Measurements from ENCODE around the gene VAX1. TPM values are rescaled to one million over a fixed set of nuclear protein-coding genes. Genes with fewer than 3 reads are reported as not detected.
"Not testable (repeated sequence)": the region's sequence is repeated elsewhere in the genome, so short reads cannot be mapped to it uniquely, and the experiment has no call there.

Gene VAX1
- total and polyA plus RNA-seq, 3 experiments from 2014 or later, result not detected

- peak overlapping the region in 5 of 7 donors; percentile 43 to 76 (median 67) for H3K4me3 Mint-ChIP-seq
- H3K9me3 Mint-ChIP-seq, result peaks cover 0 to 4% (median 3%) of the 10 kb centered on the region in 5 donors
These were observed 7.2 kb downstream of the VAX1 start for GRCh38 chr10:117130862-117131375.

GRCh38 chr10:117130346-117130745 is 7.7 kb downstream of the VAX1 start:
- H3K27me3 Mint-ChIP-seq, result peaks cover 63 to 77% of the 10 kb centered on the region in 2 donors
- DNase-seq, result no peak
- H3K9me3 ChIP-seq (ENCODE audit: low read length), result no peaks in the 10 kb centered on the region
- peaks cover 24 to 34% (median 32%) of the 10 kb centered on the region in 3 donors for H3K4me1 Mint-ChIP-seq
- H3K4me3 Mint-ChIP-seq, result peak overlapping the region in 1 of 7 donors; percentile 45
- no peak overlapping the region for H3K27ac ChIP-seq (ENCODE audit: low read depth, low read length)
- no peak overlapping the region for H3K4me3 ChIP-seq (ENCODE audit: low read length)
- H3K36me3 Mint-ChIP-seq, result no peaks in the 10 kb centered on the region
- H3K27me3 ChIP-seq (ENCODE audit: insufficient read depth, low read length, poor library complexity, severe bottlenecking), result peaks cover 32% of the 10 kb centered on the region
- no peaks in the 10 kb centered on the region for H3K36me3 ChIP-seq (ENCODE audit: insufficient read depth, low read length)
- CTCF ChIA-PET, result no interaction called here
- H3K9me3 Mint-ChIP-seq, result peaks cover 0 to 7% (median 3%) of the 10 kb centered on the region in 5 donors
- H3K27ac Mint-ChIP-seq, result no peak overlapping the region
- H3K4me1 ChIP-seq (ENCODE audit: insufficient read depth, low read length), result peaks cover 14% of the 10 kb centered on the region
- POLR2A ChIA-PET, result no interaction called here

More at GRCh38 chr10:117130862-117131375, 7.2 kb downstream of the VAX1 start:
- Histone ChIP-seq H3K4me1 (ENCODE audit: insufficient read depth, low read length) (peaks cover 14% of the 10 kb centered on the region), H3K4me3 (ENCODE audit: low read length) (no peak overlapping the region), H3K27me3 (ENCODE audit: insufficient read depth, low read length, poor library complexity, severe bottlenecking) (peaks cover 35% of the 10 kb centered on the region), H3K27ac (ENCODE audit: low read depth, low read length) (no peak overlapping the region), H3K36me3 (ENCODE audit: insufficient read depth, low read length) (no peaks in the 10 kb centered on the region), H3K9me3 (ENCODE audit: low read length) (no peaks in the 10 kb centered on the region)
- POLR2A ChIA-PET, result no interaction called here
- H3K27me3 Mint-ChIP-seq, result peaks cover 68 to 78% of the 10 kb centered on the region in 2 donors
- peak overlapping the region in 1 of 8 donors; percentile 68 for H3K27ac Mint-ChIP-seq
- no peaks in the 10 kb centered on the region for H3K36me3 Mint-ChIP-seq
- H3K4me1 Mint-ChIP-seq, result peaks cover 24 to 39% (median 32%) of the 10 kb centered on the region in 3 donors
- CTCF ChIA-PET, result no interaction called here
- DNase-seq, result no peak

DNA sequence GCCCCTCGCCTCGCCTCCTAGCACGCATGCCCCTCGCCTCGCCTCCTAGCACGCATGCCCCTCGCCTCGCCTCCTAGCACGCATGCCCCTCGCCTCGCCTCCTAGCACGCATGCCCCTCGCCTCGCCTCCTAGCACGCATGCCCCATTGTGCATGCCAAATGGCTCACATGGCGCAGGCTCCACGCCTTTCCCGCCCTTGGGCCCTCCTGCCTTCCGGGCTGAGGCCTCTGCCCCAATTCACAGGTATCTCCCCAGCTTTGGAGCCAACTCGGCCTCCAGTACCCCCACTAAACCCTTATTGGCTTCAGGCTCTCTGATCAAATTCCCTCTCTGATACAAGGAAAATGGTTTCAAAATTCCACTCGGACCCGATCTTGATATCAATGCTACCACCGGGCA is 11.4 kb downstream of the VAX1 start:
- DNase-seq; H3K4me3 Mint-ChIP-seq; H3K27ac Mint-ChIP-seq; H3K36me3 ChIP-seq (ENCODE audit: insufficient read depth, low read length); H3K9me3 Mint-ChIP-seq; POLR2A ChIA-PET; H3K4me1 ChIP-seq (ENCODE audit: insufficient read depth, low read length); CTCF ChIA-PET; H3K36me3 Mint-ChIP-seq; H3K27ac ChIP-seq (ENCODE audit: low read depth, low read length); H3K9me3 ChIP-seq (ENCODE audit: low read length); H3K4me3 ChIP-seq (ENCODE audit: low read length): not testable (repeated sequence)
- H3K4me1 Mint-ChIP-seq, result peaks cover 7 to 11% (median 9%) of the 10 kb centered on the region in 3 donors
- peaks cover 14% of the 10 kb centered on the region for H3K27me3 ChIP-seq (ENCODE audit: insufficient read depth, low read length, poor library complexity, severe bottlenecking)
- H3K27me3 Mint-ChIP-seq, result peaks cover 32 to 52% of the 10 kb centered on the region in 2 donors

DNA sequence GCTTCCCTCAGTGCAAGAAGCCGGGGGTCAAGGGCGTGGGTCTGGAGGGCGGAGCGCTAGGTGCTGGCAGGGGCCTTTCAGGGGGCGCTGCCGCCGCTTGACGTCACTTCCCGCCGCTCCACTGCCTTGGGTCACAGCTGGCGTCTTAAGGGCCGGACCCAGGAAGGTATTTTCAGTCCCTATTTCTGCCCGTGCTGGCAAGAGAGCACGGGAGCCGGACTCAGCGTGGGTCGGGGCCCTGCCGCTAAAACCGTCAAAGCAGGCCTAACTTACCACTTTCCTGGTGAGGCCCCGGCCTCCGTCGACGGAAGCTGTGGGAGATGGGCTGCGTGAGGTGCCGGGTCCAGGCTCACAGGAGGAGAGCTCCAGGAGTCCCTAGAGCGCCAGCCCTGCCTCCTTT is 12.0 kb downstream of the VAX1 start:
- no peaks in the 10 kb centered on the region for H3K9me3 ChIP-seq (ENCODE audit: low read length)
- Mint-ChIP-seq H3K4me1 (peaks cover 3 to 5% (median 4%) of the 10 kb centered on the region in 3 donors), H3K9me3 (peaks cover 0 to 6% (median 2%) of the 10 kb centered on the region in 5 donors), H3K27ac (no peak overlapping the region), H3K4me3 (no peak overlapping the region), H3K27me3 (peaks cover 26 to 47% of the 10 kb centered on the region in 2 donors), H3K36me3 (no peaks in the 10 kb centered on the region)
- ChIA-PET POLR2A (no interaction called here), CTCF (no interaction called here)
- no peak overlapping the region for H3K27ac ChIP-seq (ENCODE audit: low read depth, low read length)
- H3K4me3 ChIP-seq (ENCODE audit: low read length), result no peak overlapping the region
- H3K27me3 ChIP-seq (ENCODE audit: insufficient read depth, low read length, poor library complexity, severe bottlenecking), result peaks cover 8% of the 10 kb centered on the region
- no peaks in the 10 kb centered on the region for H3K36me3 ChIP-seq (ENCODE audit: insufficient read depth, low read length)
- peaks cover 3% of the 10 kb centered on the region for H3K4me1 ChIP-seq (ENCODE audit: insufficient read depth, low read length)
- no peak for DNase-seq

DNA sequence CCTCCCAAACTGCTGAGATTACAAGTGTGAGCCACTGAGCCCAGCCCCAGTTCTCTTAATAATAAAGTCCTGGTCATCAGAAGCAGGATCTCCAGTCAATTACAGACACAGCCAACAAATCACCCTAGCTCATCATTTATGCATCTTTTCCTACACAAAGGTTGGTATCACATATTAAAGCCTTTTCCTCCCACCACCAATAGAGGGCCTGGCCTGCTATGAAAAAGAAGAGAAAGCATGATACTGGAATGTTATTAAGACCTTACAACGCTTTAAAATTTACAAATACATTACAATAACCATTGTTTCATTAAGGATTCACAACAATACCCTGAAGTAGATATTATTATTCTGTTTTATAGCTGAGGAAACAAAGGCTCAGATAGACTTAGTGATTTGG is 25.9 kb downstream of the VAX1 start:
- Mint-ChIP-seq H3K27me3 (peaks cover 5 to 42% of the 10 kb centered on the region in 2 donors), H3K4me3 (no peak overlapping the region), H3K4me1 (no peaks in the 10 kb centered on the region), H3K9me3 (peaks cover 0 to 4% (median 2%) of the 10 kb centered on the region in 5 donors), H3K27ac (no peak overlapping the region), H3K36me3 (no peaks in the 10 kb centered on the region)
- Histone ChIP-seq H3K4me1 (ENCODE audit: insufficient read depth, low read length) (no peaks in the 10 kb centered on the region), H3K9me3 (ENCODE audit: low read length) (no peaks in the 10 kb centered on the region), H3K4me3 (ENCODE audit: low read length) (no peak overlapping the region), H3K27me3 (ENCODE audit: insufficient read depth, low read length, poor library complexity, severe bottlenecking) (no peaks in the 10 kb centered on the region), H3K27ac (ENCODE audit: low read depth, low read length) (no peak overlapping the region), H3K36me3 (ENCODE audit: insufficient read depth, low read length) (no peaks in the 10 kb centered on the region)
- DNase-seq, result no peak
- ChIA-PET POLR2A (no interaction called here), CTCF (no interaction called here)

DNA sequence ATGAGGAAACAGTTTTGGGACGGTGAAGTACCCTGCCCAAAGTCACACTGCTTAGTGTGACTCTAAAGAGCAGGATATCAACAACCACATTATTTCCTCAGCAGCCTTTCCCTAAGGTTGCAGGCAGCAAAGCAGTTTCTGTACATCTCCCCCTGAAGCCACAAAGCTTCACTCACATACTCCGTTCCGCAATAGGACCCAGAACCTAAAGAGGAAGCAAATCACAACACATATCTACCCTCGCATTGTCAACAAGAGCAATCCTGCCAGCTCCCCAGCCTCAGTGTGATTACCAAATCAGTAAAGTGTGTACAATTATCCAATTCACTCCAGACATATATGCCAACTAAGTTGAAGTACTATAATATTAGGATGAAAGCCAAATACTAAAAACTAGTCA is 30.8 kb downstream of the VAX1 start:
- Mint-ChIP-seq H3K4me1 (no peaks in the 10 kb centered on the region), H3K27ac (no peak overlapping the region), H3K36me3 (peaks cover 0 to 4% (median 0%) of the 10 kb centered on the region in 3 donors), H3K27me3 (peaks cover 5 to 16% of the 10 kb centered on the region in 2 donors), H3K9me3 (peaks cover 2 to 4% (median 2%) of the 10 kb centered on the region in 5 donors), H3K4me3 (no peak overlapping the region)
- DNase-seq, result no peak
- Histone ChIP-seq H3K27ac (ENCODE audit: low read depth, low read length) (no peak overlapping the region), H3K9me3 (ENCODE audit: low read length) (no peaks in the 10 kb centered on the region), H3K4me1 (ENCODE audit: insufficient read depth, low read length) (no peaks in the 10 kb centered on the region), H3K27me3 (ENCODE audit: insufficient read depth, low read length, poor library complexity, severe bottlenecking) (no peaks in the 10 kb centered on the region), H3K36me3 (ENCODE audit: insufficient read depth, low read length) (no peaks in the 10 kb centered on the region), H3K4me3 (ENCODE audit: low read length) (no peak overlapping the region)
- ChIA-PET POLR2A (no interaction called here), CTCF (no interaction called here)

DNA sequence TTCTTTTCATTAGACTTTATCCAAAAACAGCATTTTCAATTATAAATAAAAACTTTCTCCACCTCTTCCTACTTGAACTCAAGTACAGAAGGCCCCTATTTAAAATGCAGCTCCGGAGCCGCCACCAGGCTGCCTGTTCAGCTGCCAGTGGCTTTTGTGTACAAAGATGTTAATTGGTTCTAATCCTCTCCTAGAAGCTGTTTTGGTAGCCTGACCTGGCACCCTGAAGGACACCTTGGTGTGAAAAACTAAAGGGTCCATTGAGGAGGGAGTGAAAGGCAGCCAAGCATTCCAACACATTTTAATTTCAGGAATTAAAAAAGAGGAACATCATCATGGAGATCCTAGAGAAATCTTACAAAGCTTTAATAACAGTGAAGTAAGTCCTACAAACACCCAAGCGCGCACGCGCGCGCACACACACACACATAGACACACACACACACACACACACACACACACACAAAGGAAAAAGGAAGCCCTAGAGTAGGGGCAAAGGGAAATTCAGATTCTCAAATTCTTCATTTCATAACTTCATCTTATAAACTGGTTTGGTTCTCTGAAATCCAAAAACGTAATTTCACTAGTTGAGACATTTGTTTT is 41.4 kb downstream of the VAX1 start:
- peaks cover 0 to 3% (median 0%) of the 10 kb centered on the region in 5 donors for H3K9me3 Mint-ChIP-seq
- POLR2A ChIA-PET, result no interaction called here
- no peak overlapping the region for H3K4me3 Mint-ChIP-seq
- H3K4me1 Mint-ChIP-seq, result no peaks in the 10 kb centered on the region
- no peaks in the 10 kb centered on the region for H3K36me3 Mint-ChIP-seq
- Histone ChIP-seq H3K4me1 (ENCODE audit: insufficient read depth, low read length) (no peaks in the 10 kb centered on the region), H3K27ac (ENCODE audit: low read depth, low read length) (no peak overlapping the region), H3K27me3 (ENCODE audit: insufficient read depth, low read length, poor library complexity, severe bottlenecking) (no peaks in the 10 kb centered on the region), H3K36me3 (ENCODE audit: insufficient read depth, low read length) (no peaks in the 10 kb centered on the region), H3K9me3 (ENCODE audit: low read length) (no peaks in the 10 kb centered on the region), H3K4me3 (ENCODE audit: low read length) (no peak overlapping the region)
- DNase-seq, result no peak
- CTCF ChIA-PET, result no interaction called here
- H3K27me3 Mint-ChIP-seq, result peaks cover 2 to 3% of the 10 kb centered on the region in 2 donors
- H3K27ac Mint-ChIP-seq, result no peak overlapping the region

GRCh38 chr10:117094856-117095255 is 43.2 kb downstream of the VAX1 start:
- ChIA-PET POLR2A (no interaction called here), CTCF (no interaction called here)
- H3K9me3 ChIP-seq (ENCODE audit: low read length), result no peaks in the 10 kb centered on the region
- Mint-ChIP-seq H3K4me3 (no peak overlapping the region), H3K9me3 (peaks cover 0 to 3% (median 0%) of the 10 kb centered on the region in 5 donors), H3K4me1 (no peaks in the 10 kb centered on the region), H3K27ac (no peak overlapping the region), H3K36me3 (no peaks in the 10 kb centered on the region), H3K27me3 (peaks cover 0 to 3% of the 10 kb centered on the region in 2 donors)
- H3K27ac ChIP-seq (ENCODE audit: low read depth, low read length), result no peak overlapping the region
- DNase-seq, result no peak
- H3K27me3 ChIP-seq (ENCODE audit: insufficient read depth, low read length, poor library complexity, severe bottlenecking), result no peaks in the 10 kb centered on the region
- H3K4me3 ChIP-seq (ENCODE audit: low read length), result no peak overlapping the region
- H3K36me3 ChIP-seq (ENCODE audit: insufficient read depth, low read length), result no peaks in the 10 kb centered on the region
- no peaks in the 10 kb centered on the region for H3K4me1 ChIP-seq (ENCODE audit: insufficient read depth, low read length)
